Fibroblast of lung (primary cell): ENCODE data around the gene CELA1. TPM values are rescaled to one million over a fixed set of nuclear protein-coding genes. Genes with fewer than 3 reads are reported as not detected.

Experiments used
- DNase-seq, 2 donors: peaks; one replicate each; pipeline versions ENCODE4 v3.0.0 to v3.0.0-alpha.2; 2010; ENCODE audit warnings: low read depth in 2 of 2
- H2AFZ ChIP-seq: 2 replicates; pipeline ENCODE4 v1.5.1; 2012; ENCODE audit warnings: low read length, control low read depth, inconsistent platforms
- H3K27ac ChIP-seq: 2 replicates; pipeline ENCODE4 v1.5.1; 2011; ENCODE audit warnings: low read length, control low read depth; ENCODE audit not compliant: insufficient read depth
- H3K27me3 ChIP-seq: 2 replicates; pipeline ENCODE4 v1.5.1; 2011; ENCODE audit warnings: mild to moderate bottlenecking, low read length; ENCODE audit not compliant: control insufficient read depth, insufficient read depth
- H3K36me3 ChIP-seq: 2 replicates; pipeline ENCODE4 v1.5.1; 2011; ENCODE audit warnings: low read length; ENCODE audit not compliant: control insufficient read depth, insufficient read depth
- H3K4me1 ChIP-seq: 2 replicates; pipeline ENCODE4 v1.5.1; 2011; ENCODE audit warnings: low read length; ENCODE audit not compliant: control insufficient read depth, insufficient read depth; ENCODE audit errors: extremely low read depth
- H3K4me2 ChIP-seq: 2 replicates; pipeline ENCODE4 v1.5.1; 2011; ENCODE audit warnings: low read length, control low read depth; ENCODE audit not compliant: insufficient read depth; ENCODE audit errors: extremely low read depth
- H3K4me3 ChIP-seq, 4 experiments: fragments of 200-600 bp in 1 of 4; sonication (generic) in 1 of 4; replicated peaks in 1 of 4; 2 replicates each; pipeline ENCODE4 v1.5.1; 2011 to 2016; ENCODE audit warnings: low read length in 4 of 4, low read depth in 3 of 4, mild to moderate bottlenecking in 3 of 4, control low read depth in 2 of 4, inconsistent platforms in 1 of 4, mixed read lengths in 1 of 4; ENCODE audit not compliant: insufficient read depth in 1 of 4; ENCODE audit errors: control extremely low read depth in 1 of 4
- H3K79me2 ChIP-seq: 2 replicates; pipeline ENCODE4 v1.5.1; 2012; ENCODE audit warnings: mild to moderate bottlenecking, low read length, inconsistent platforms; ENCODE audit not compliant: control insufficient read depth, insufficient read depth
- H3K9ac ChIP-seq: 2 replicates; pipeline ENCODE4 v1.5.1; 2011; ENCODE audit warnings: mild to moderate bottlenecking, low read length, control low read depth; ENCODE audit not compliant: insufficient read depth
- H3K9me3 ChIP-seq: 2 replicates; pipeline ENCODE4 v1.5.1; 2012; ENCODE audit warnings: low read depth, low read length; ENCODE audit not compliant: control insufficient read depth, insufficient read depth
- H4K20me1 ChIP-seq: 2 replicates; pipeline ENCODE4 v1.5.1; 2011; ENCODE audit warnings: low read length; ENCODE audit not compliant: control insufficient read depth, insufficient read depth; ENCODE audit errors: extremely low read depth
- CTCF ChIP-seq, 2 donors: IDR thresholded peaks in 1 of 2; conservative IDR thresholded peaks in 1 of 2; 1 replicate in 1 of 2; 2 replicates in 1 of 2; pipeline ENCODE4 v1.5.1; 2011 to 2012; ENCODE audit warnings: low read length in 2 of 2, control low read depth in 1 of 2, inconsistent platforms in 1 of 2, low read depth in 1 of 2, mild to moderate bottlenecking in 1 of 2
- EZH2 ChIP-seq: IDR thresholded peaks from 2 replicates; pipeline ENCODE4 v1.5.1; 2012; ENCODE audit warnings: low read length, control low read depth, mild to moderate bottlenecking; ENCODE audit errors: missing control alignments
- polyA plus RNA-seq, 2 donors: library from polyadenylated mRNA; depleted of rRNA in 1 of 2; stranded (reverse) in 1 of 2; unstranded in 1 of 2; fragments of >200 nt; gene quantifications; 2 replicates each; pipeline ENCODE4 v1.2.1, GENCODE V29; 2011 to 2012; ENCODE audit warnings: missing spikeins in 1 of 2
- total RNA-seq: library from RNA; depleted of rRNA; stranded (reverse); fragments of >200 nt; gene quantifications from 2 replicates; pipeline ENCODE4 v1.2.1, GENCODE V29; 2014

Gene CELA1
- total and polyA plus RNA-seq, 2 donors (not counting 1 experiment from before 2014, with no cell fraction given), result not detected

GRCh38 chr12:51374361-51374760 is 27.9 kb upstream of the CELA1 start:
- peaks cover 16% of the 10 kb centered on the region for H3K36me3 ChIP-seq
- H3K27me3 ChIP-seq, result no peaks in the 10 kb centered on the region
- peak overlapping the region; percentile 5 for H2AFZ ChIP-seq
- no peak overlapping the region for H3K4me2 ChIP-seq
- no peaks in the 10 kb centered on the region for H3K9me3 ChIP-seq
- peak overlapping the region; percentile 48 for H3K27ac ChIP-seq
- no peak overlapping the region for H3K4me3 ChIP-seq
- TF ChIP-seq EZH2, result no peak
- no peak for TF ChIP-seq CTCF (conservative IDR thresholded peaks at IDR 0.05 in 1 of 2, IDR thresholded peaks at IDR 0.05 in 1 of 2; ENCODE audit: low read depth in 1 of 2, low read length in 2 of 2)
- no peak overlapping the region for H3K9ac ChIP-seq
- H4K20me1 ChIP-seq, result no peaks in the 10 kb centered on the region
- DNase-seq, result peak in 1 of 2 donors; percentile 36
- no peaks in the 10 kb centered on the region for H3K79me2 ChIP-seq
- H3K4me1 ChIP-seq, result peaks cover 31% of the 10 kb centered on the region

GRCh38 chr12:51373187-51373586 is 26.7 kb upstream of the CELA1 start:
- no peaks in the 10 kb centered on the region for H4K20me1 ChIP-seq
- no peaks in the 10 kb centered on the region for H3K27me3 ChIP-seq
- peaks cover 14% of the 10 kb centered on the region for H3K36me3 ChIP-seq
- H3K4me1 ChIP-seq, result peaks cover 31% of the 10 kb centered on the region
- TF ChIP-seq EZH2 (no peak), CTCF (conservative IDR thresholded peaks at IDR 0.05 in 1 of 2, IDR thresholded peaks at IDR 0.05 in 1 of 2; ENCODE audit: low read depth in 1 of 2, low read length in 2 of 2) (no peak)
- no peaks in the 10 kb centered on the region for H3K9me3 ChIP-seq
- H2AFZ ChIP-seq, result no peak overlapping the region
- no peak overlapping the region for H3K4me2 ChIP-seq
- H3K9ac ChIP-seq, result no peak overlapping the region
- no peak overlapping the region for H3K4me3 ChIP-seq
- H3K27ac ChIP-seq, result no peak overlapping the region
- no peak for DNase-seq
- no peaks in the 10 kb centered on the region for H3K79me2 ChIP-seq

GRCh38 chr12:51372021-51372420 is 25.5 kb upstream of the CELA1 start:
- H3K4me1 ChIP-seq, result peaks cover 31% of the 10 kb centered on the region
- no peaks in the 10 kb centered on the region for H3K27me3 ChIP-seq
- H3K4me3 ChIP-seq, result no peak overlapping the region
- H3K9ac ChIP-seq, result no peak overlapping the region
- no peaks in the 10 kb centered on the region for H3K79me2 ChIP-seq
- H3K36me3 ChIP-seq, result peaks cover 9% of the 10 kb centered on the region
- peak overlapping the region; percentile 49 for H3K4me2 ChIP-seq
- DNase-seq, result no peak
- H2AFZ ChIP-seq, result no peak overlapping the region
- TF ChIP-seq CTCF (conservative IDR thresholded peaks at IDR 0.05 in 1 of 2, IDR thresholded peaks at IDR 0.05 in 1 of 2; ENCODE audit: low read depth in 1 of 2, low read length in 2 of 2) (no peak), EZH2 (no peak)
- no peaks in the 10 kb centered on the region for H3K9me3 ChIP-seq
- H3K27ac ChIP-seq, result peak overlapping the region; percentile 72
- H4K20me1 ChIP-seq, result no peaks in the 10 kb centered on the region
